IPS DF 6.9 (cell line): Measurements from ENCODE around the gene BCL3.
"Not testable (repeated sequence)": the region's sequence is repeated elsewhere in the genome, so short reads cannot be mapped to it uniquely, and the experiment has no call there.

ENCODE experiments used
- DNase-seq: peaks from one replicate; pipeline ENCODE4 v3.0.0-alpha.2; 2013; ENCODE audit warnings: low read depth, low spot score
- H3K27ac ChIP-seq: one replicate; pipeline ENCODE4 v1.5.1; 2013; ENCODE audit warnings: low read length, control low read depth
- H3K27me3 ChIP-seq: 2 replicates; pipeline ENCODE4 v1.6.1; 2013; ENCODE audit warnings: mild to moderate bottlenecking, low read length; ENCODE audit not compliant: control insufficient read depth, insufficient read depth
- H3K36me3 ChIP-seq: 2 replicates; pipeline ENCODE4 v1.6.1; 2013; ENCODE audit warnings: low read length; ENCODE audit not compliant: control insufficient read depth, insufficient read depth
- H3K4me1 ChIP-seq: 2 replicates; pipeline ENCODE4 v1.6.1; 2013; ENCODE audit warnings: low read length; ENCODE audit not compliant: control insufficient read depth, insufficient read depth
- H3K4me3 ChIP-seq: 2 replicates; pipeline ENCODE4 v1.5.1; 2013; ENCODE audit warnings: mild to moderate bottlenecking, low read length
- H3K9me3 ChIP-seq: 2 replicates; pipeline ENCODE4 v1.6.1; 2013; ENCODE audit warnings: low read length, inconsistent platforms; ENCODE audit not compliant: control insufficient read depth, insufficient read depth
- WGBS: extraction: QIAGEN DNeasy Blood & Tissue Kit; methylation state at CpG from one replicate; pipeline ENCODE4 v1.1.7; 2013; ENCODE audit warnings: mixed read lengths, missing lambda C conversion rate; ENCODE audit not compliant: insufficient read length, insufficient coverage; 5-methylcytosine and 5-hydroxymethylcytosine counted together

BCL3 gene

DNA sequence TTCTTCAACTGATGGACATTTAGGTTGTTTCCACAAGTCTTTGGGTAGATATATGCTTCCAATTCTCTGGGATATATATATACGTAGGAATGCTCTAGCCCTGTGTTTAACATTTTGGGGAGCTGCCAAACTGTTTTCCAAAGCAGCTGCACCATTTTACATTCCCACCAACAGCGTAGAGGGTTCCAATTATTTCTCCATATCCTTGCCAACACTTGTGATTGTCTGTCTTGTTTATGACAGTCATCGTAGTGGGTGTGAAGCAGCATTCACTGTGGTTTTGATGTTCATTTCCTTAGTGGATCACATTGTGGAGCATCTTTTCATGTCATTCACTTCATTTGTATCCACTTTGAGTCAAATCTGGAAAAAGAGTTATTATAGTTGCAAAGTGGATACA, 24.5 kb downstream of the BCL3 start:
- H3K4me1 ChIP-seq, result peaks cover 3% of the 10 kb centered on the region; the same call in 1 of the 2 replicates

DNA sequence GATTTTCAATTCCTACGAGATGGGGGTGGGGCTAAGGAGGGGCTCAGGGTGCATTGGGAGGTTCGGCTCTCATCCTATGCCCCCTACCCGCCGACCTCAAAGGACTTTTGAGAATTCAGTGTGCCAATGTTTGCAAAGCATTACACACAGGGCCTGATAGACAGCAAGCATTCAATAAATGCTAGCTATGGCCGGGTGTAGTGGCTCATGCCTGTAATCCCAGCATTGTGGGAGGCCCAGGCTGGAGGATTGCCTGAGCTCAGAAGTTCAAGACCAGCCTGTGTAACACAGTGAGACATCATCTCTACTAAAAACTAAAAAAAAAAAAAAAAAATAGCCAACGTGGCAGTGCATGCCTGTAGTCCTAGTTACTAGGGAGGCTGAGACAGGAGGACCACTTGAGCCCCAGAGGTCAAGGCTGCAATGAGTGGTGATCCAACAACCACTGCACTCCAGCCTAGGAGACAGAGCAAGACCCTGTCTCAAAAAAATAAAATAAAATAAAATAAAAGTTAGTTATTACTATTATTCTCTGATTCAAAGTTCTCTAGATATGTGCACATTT, 27.2 kb downstream of the BCL3 start:
- H3K27me3 ChIP-seq, result no peaks in the 10 kb centered on the region
- H3K9me3 ChIP-seq, result no peaks in the 10 kb centered on the region
- no peak for DNase-seq
- no peaks in the 10 kb centered on the region; the same call in 1 of the 2 replicates for H3K36me3 ChIP-seq
- H3K27ac ChIP-seq, result no peak overlapping the region
- H3K4me1 ChIP-seq, result peaks cover 3% of the 10 kb centered on the region; the same call in 1 of the 2 replicates
- H3K4me3 ChIP-seq, result no peak overlapping the region
- no CpG with 5 or more reads among the region's 6 CpGs for WGBS

More for the DNA sequence above, 24.5 kb downstream of the BCL3 start:
- no peak overlapping the region for H3K4me3 ChIP-seq
- H3K9me3 ChIP-seq, result no peaks in the 10 kb centered on the region
- no CpG with 5 or more reads among the region's 3 CpGs for WGBS
- no peaks in the 10 kb centered on the region for H3K36me3 ChIP-seq
- no peak overlapping the region for H3K27ac ChIP-seq
- no peak for DNase-seq
- no peaks in the 10 kb centered on the region for H3K27me3 ChIP-seq

DNA sequence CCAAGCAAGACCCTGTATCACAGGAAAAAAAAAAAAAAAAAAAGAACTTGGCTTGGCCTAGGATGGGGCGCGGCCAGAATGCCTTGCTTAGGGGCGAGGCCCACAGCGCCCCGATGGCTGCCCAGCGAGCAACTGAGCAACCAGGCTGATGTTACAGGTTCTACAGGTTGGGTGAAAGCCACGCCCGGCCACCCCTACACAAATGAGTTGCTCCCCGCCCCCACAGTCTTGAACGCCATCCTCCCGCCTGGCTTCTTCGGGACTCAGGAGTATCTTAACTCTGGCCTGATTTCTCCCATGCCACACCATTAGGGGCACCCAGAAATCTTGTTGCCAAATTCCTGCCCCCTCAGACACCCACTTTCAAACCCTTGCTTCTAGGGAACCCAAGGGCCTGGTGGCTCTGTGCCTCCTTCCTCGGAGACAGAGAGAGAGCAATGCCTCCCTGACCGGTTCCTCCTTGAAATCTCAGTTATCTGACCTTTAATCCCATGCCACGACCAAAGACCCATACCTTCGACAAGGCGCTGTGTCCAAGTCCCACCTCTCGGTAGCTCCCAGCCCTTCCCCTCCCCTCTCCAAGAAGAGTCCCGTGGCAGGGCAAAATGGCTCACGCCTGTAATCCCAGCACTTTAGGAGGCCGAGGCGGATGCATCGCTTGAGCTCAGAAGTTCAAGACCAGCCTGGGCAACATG, 28.0 kb downstream of the BCL3 start:
- Histone ChIP-seq H3K27ac (no peak overlapping the region), H3K4me3 (no peak overlapping the region), H3K36me3 (peaks cover 4% of the 10 kb centered on the region; the same call in 1 of the 2 replicates), H3K27me3 (no peaks in the 10 kb centered on the region), H3K9me3 (no peaks in the 10 kb centered on the region), H3K4me1 (peaks cover 3% of the 10 kb centered on the region; the same call in 1 of the 2 replicates)
- DNase-seq, result no peak
- WGBS, result no CpG with 5 or more reads among the region's 23 CpGs

DNA sequence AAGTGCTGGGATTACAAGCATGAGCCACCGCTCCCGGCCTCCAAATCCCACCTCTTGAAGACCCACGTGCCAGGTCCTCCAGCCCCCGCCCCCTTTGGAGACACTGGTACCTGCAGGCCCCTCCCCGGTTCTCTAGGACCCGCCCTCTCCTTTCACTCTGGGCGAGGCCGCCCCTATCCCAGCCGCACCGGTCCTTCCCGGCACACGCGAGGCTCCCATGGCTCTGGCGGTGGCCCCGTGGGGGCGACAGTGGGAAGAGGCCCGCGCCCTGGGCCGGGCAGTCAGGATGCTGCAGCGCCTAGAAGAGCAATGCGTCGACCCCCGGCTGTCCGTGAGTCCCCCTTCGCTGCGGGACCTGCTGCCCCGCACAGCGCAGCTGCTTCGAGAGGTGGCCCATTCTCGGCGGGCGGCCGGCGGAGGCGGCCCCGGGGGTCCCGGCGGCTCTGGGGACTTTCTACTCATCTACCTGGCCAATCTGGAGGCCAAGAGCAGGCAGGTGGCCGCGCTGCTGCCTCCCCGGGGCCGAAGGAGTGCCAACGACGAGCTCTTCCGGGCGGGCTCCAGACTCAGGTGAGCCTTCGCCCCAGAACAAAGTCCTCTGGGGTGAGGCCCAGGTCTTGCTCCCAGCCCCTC, 29.3 kb downstream of the BCL3 start, which contains the start of gene CBLC:
Gene CBLC (plus strand): TSS at position 176 of the 633 bp plus-strand sequence. CDS start 42 bp downstream, at position 218.
- Histone ChIP-seq H3K9me3 (no peaks in the 10 kb centered on the region), H3K27ac (no peak within 1 kb of the TSS), H3K27me3 (no peaks in the 10 kb centered on the region), H3K4me1 (peaks cover 3% of the 10 kb centered on the region; the same call in 1 of the 2 replicates), H3K36me3 (peaks cover 4% of the 10 kb centered on the region; the same call in 1 of the 2 replicates), H3K4me3 (peak within 1 kb of the TSS; percentile 39; the same call in 1 of the 2 replicates)
- DNase-seq, result no peak
- no CpG with 5 or more reads among the region's 47 CpGs for WGBS

DNA sequence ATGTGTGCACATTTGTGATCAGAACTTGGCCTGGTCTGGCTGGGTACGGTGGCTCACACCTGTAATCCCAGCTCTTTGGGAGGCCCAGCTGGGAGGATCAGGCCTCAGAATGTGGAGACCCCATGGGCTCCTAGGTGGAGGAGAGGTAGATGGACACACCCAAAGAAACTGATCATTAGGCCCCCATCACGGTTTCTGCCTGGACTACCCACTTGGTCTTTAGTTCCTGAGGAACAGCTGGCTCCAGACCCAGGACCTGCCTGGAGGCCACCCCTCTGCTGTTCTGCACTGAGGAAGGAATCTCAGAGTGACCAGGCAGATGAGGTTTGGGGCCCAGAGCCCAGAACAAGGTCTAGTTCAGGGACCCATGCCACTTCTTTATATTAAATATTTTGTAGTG, 30.6 kb downstream of the BCL3 start:
- Histone ChIP-seq H3K9me3 (no peaks in the 10 kb centered on the region), H3K27ac (no peak overlapping the region), H3K27me3 (no peaks in the 10 kb centered on the region), H3K4me3 (no peak overlapping the region), H3K4me1 (peaks cover 3% of the 10 kb centered on the region; the same call in 1 of the 2 replicates), H3K36me3 (peaks cover 4% of the 10 kb centered on the region; the same call in 1 of the 2 replicates)
- DNase-seq, result no peak
- WGBS, result no CpG with 5 or more reads among the region's 2 CpGs

DNA sequence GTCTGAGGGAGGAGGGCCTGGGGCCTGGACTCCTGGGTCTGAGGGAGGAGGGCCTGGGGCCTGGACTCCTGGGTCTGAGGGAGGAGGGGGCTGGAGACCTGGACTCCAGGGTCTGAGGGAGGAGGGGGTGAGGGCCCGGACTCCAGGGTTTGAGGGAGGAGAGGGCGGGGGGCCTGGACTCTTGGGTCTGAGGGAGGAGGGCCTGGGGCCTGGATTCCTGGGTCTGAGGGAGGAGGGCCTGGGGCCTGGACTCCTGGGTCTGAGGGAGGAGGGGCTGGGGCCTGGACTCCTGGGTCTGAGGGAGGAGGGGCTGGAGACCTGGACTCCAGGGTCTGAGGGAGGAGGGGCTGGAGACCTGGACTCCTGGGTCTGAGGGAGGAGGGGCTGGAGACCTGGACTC, 33.2 kb downstream of the BCL3 start:
- H3K27ac ChIP-seq, H3K36me3 ChIP-seq, H3K4me3 ChIP-seq, H3K27me3 ChIP-seq, H3K4me1 ChIP-seq, H3K9me3 ChIP-seq, DNase-seq: not testable (repeated sequence)
- no CpG with 5 or more reads among the region's 2 CpGs for WGBS

DNA sequence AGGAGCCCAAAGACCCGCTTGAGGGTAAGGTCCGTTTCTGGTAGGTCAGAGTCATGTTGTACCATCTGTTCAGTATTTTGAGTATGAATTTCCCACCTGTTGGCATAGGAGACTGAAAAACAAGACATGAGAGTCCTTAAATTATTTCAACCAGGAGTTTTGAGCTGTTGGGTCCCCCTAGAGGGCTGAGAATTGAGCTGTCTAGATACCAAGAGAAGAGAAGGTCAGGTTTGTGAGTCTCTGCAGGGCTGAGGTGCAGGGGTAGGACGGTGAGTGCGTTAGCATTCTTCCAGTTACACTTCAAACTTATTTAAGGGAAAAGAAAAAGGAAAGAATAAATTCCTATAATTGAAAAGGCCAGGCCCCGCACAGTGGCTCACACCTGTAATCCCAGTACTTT, 34.2 kb downstream of the BCL3 start:
- H3K36me3 ChIP-seq, result peaks cover 6% of the 10 kb centered on the region
- no peaks in the 10 kb centered on the region for H3K4me1 ChIP-seq
- no peak for DNase-seq
- no peaks in the 10 kb centered on the region for H3K9me3 ChIP-seq
- WGBS, result no CpG with 5 or more reads among the region's 5 CpGs
- H3K4me3 ChIP-seq, result no peak overlapping the region
- no peak overlapping the region for H3K27ac ChIP-seq
- no peaks in the 10 kb centered on the region for H3K27me3 ChIP-seq

DNA sequence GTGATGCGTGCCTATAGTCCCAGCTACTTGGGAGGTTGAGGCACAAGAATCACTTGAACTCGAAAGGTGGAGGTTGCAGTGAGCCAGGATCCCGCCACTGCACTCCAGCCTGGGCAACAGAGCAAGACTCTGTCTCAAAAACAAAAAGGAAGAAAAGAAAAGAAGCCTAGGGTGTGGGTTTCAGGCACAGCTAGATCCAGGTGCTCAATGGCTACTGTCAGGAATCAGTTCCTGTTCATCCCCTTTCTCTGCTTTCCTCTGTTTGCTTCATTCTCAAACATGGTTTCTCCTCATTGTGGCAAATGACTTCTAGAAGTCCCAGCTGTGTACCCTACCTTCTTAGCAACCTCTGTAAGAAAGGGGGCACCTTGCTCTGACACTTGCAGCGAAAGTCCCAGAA, 35.0 kb downstream of the BCL3 start:
- no peaks in the 10 kb centered on the region for H3K27me3 ChIP-seq
- WGBS, result no CpG with 5 or more reads among the region's 4 CpGs
- H3K9me3 ChIP-seq, result no peaks in the 10 kb centered on the region
- H3K27ac ChIP-seq, result no peak overlapping the region
- H3K4me3 ChIP-seq, result no peak overlapping the region
- H3K4me1 ChIP-seq, result no peaks in the 10 kb centered on the region
- no peak for DNase-seq
- peaks cover 6% of the 10 kb centered on the region for H3K36me3 ChIP-seq

DNA sequence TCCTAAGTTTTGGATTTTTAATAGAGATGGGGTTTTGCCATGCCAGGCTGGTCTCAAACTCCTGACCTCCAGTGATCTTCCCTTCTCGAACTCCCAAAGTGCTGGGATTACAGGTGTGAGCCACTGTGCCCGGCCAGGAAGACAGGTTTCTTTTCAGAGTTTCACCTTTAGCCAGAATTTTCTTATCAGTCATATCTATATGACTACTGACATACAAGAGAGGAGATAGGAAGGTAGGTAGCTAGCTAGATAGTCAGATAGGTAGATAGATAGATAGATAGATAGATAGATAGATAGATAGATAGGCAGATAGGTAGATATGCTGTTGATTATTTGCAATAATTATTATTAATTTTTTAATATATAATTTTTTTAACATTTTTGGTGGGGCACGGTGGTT, 36.8 kb downstream of the BCL3 start:
- DNase-seq, result no peak
- Histone ChIP-seq H3K4me3 (no peak overlapping the region), H3K4me1 (no peaks in the 10 kb centered on the region), H3K36me3 (peaks cover 9% of the 10 kb centered on the region), H3K27me3 (no peaks in the 10 kb centered on the region), H3K9me3 (no peaks in the 10 kb centered on the region), H3K27ac (no peak overlapping the region)
- WGBS, result no CpG with 5 or more reads among the region's 3 CpGs

DNA sequence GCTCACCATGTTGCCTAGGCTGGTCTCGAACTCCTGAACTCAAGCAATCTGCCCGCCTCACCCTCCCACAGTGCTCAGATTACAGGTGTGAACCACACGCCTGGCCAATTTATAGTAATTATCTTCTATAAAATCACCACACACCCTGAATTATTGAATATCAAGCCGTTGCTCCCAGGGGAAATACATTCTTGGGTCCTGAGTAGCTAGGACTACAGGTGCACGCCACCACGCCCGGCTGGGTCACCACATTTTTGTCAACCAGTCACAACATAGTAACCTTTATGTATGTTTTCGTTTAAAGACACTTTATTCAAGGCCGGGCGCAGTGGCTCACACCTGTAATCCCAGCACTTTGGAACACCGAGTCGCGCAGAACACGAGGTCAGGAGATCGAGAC, 37.5 kb downstream of the BCL3 start:
- Histone ChIP-seq H3K36me3 (peaks cover 7% of the 10 kb centered on the region), H3K27ac (no peak overlapping the region), H3K9me3 (no peaks in the 10 kb centered on the region), H3K4me1 (no peaks in the 10 kb centered on the region), H3K27me3 (no peaks in the 10 kb centered on the region), H3K4me3 (no peak overlapping the region)
- DNase-seq, result no peak
- WGBS, result no CpG with 5 or more reads among the region's 15 CpGs
